ENCODE measurements around the gene STAT4. TPM values are rescaled to one million over a fixed set of nuclear protein-coding genes. Genes with fewer than 3 reads are reported as not detected.
A peak's percentile ranks its signal among the peaks of the same experiment; 100 is the strongest.

STAT4 gene
- total RNA-seq, 1 donor from 2014 or later, result 5.3 TPM

DNA sequence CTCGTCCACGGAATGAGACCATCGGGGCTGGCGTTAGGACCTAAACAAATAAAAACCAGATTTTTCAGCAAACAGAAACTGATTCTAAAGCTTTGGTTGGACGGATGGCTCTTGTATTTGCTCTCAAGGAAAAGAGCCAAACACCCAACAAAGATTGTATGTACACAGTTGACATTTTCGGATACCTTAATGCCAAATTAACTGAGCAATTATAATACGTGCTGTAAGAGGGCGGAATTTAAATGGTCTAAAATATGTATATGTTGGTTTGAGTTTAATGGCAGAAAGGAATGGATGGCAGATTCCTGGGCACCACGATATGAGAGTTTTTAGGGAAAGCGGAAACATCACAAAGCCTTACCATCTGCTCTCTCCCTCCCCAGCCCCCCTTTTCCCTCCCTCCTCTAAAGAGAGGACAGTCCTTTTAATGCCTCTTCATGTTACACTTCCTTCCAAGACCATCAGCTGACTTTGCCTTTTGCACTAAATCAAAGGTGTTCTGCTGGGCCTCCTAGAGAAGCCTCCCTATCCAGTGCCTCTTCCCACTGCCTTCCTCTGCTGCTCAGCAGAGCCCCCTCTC is 170.1 kb downstream of the STAT4 start:
- FAIRE-seq (no peak), DNase-seq (ENCODE audit: low spot score in 2 of 2) (no peak)

DNA sequence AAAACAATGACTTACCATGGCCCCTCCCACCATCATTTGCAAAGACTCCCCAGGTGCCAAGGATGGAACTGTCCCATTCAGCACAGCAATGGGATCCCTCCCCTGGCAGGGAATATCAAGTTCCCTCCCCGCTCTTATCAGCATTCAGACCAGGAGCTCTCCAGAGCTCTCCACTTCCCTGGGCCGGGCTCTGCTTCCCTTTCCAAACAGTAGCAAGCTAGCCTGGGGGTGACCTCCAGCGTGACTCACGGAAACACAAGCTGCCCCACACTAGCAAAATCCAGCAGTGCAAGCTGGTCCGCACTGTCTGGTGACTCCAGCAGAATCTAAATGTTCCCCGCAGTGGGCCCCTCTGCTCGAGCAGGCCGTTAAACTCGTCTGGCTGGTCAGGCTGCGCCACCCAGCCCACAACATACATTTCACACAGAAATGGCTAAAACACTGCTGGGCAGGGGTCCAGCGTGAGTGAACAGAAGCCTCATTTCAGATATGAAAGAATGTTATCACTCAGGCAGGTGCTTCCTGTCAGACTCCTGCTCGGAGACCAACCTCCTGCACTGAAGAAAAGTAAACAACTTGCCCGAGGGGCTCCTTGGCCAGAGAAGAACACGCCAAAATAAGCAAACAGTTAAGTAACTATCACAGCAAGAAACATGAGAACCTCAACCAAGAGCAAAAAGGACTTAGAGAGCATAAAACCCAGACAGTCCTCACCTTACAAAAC is 170.7 kb downstream of the STAT4 start:
- DNase-seq (ENCODE audit: low spot score in 2 of 2) (peak in 1 of 2 donors; percentile 24), FAIRE-seq (no peak)

Small RNA genes within 50 kb of the gene (small RNA-seq; reads per million reads assigned to genes)
- not detected for gene RNU6-959P

Other genes starting within 250 kb of the STAT4 start
- 20.8 TPM for gene STAT1, start 136.8 kb downstream of the STAT4 start, total RNA-seq
- gene MYO1B, start 94.4 kb upstream of the STAT4 start, total RNA-seq, result 85.2 TPM